HepG2 (cell line): Measurements from ENCODE around the gene PNKP. TPM values are rescaled to one million over a fixed set of nuclear protein-coding genes. Genes with fewer than 3 reads are reported as not detected.

Experiments
- ATAD3A ChIP-seq: sonication (generic); formaldehyde crosslinking; IDR thresholded peaks from 2 replicates; pipeline ENCODE4 v1.4.0; 2020; ENCODE audit warnings: missing genetic modification reagents
- ATF1 ChIP-seq: IDR thresholded peaks from 2 replicates; pipeline ENCODE4 v1.6.1; 2016; ENCODE audit warnings: mild to moderate bottlenecking, control low read depth
- CREBL2 ChIP-seq: sonication (generic); formaldehyde crosslinking; IDR thresholded peaks from 2 replicates; pipeline ENCODE4 v1.8.1; 2023; ENCODE audit warnings: missing genetic modification reagents, mild to moderate bottlenecking, borderline replicate concordance
- DDIT3 ChIP-seq: sonication (generic); formaldehyde crosslinking; IDR thresholded peaks from 2 replicates; pipeline ENCODE4 v1.4.0; 2020; ENCODE audit warnings: mild to moderate bottlenecking, missing genetic modification reagents
- MTA3 ChIP-seq: sonication (generic); formaldehyde crosslinking; IDR thresholded peaks from 2 replicates; pipeline ENCODE4 v1.4.0; 2020; ENCODE audit warnings: missing genetic modification reagents
- NR2C2 ChIP-seq: sonication (generic); formaldehyde crosslinking; IDR thresholded peaks from 2 replicates; pipeline ENCODE4 v1.4.0; 2020; ENCODE audit warnings: missing genetic modification reagents, mild to moderate bottlenecking, moderate library complexity, borderline replicate concordance
- PTBP1 ChIP-seq: fragments of 200-400 bp; formaldehyde crosslinking; IDR thresholded peaks from 2 replicates; pipeline ENCODE4 v1.6.1; 2018; ENCODE audit warnings: low read length, low read depth; ENCODE audit not compliant: poor library complexity, severe bottlenecking
- SMYD3 ChIP-seq: sonication (generic); formaldehyde crosslinking; IDR thresholded peaks from 2 replicates; pipeline ENCODE4 v1.8.1; 2023; ENCODE audit warnings: mild to moderate bottlenecking, missing genetic modification reagents
- SUZ12 ChIP-seq: fragments of 150-350 bp; IDR thresholded peaks from 2 replicates; pipeline ENCODE4 v1.6.1; 2014; ENCODE audit warnings: low read depth, low read length
- TAF15 ChIP-seq: fragments of 200-400 bp; formaldehyde crosslinking; IDR thresholded peaks from one replicate; pipeline ENCODE4 v1.6.1; 2018; ENCODE audit warnings: mild to moderate bottlenecking, low read depth, low read length; ENCODE audit not compliant: poor library complexity, severe bottlenecking
- TOE1 ChIP-seq: sonication (generic); formaldehyde crosslinking; IDR thresholded peaks from 2 replicates; pipeline ENCODE4 v1.4.0; 2020; ENCODE audit warnings: mild to moderate bottlenecking, missing genetic modification reagents
- ZBTB1 ChIP-seq: sonication (generic); formaldehyde crosslinking; IDR thresholded peaks from 2 replicates; pipeline ENCODE4 v1.4.0; 2020; ENCODE audit warnings: missing genetic modification reagents, borderline replicate concordance
- ZFYVE20 ChIP-seq: sonication (generic); formaldehyde crosslinking; IDR thresholded peaks from 2 replicates; pipeline ENCODE4 v1.8.0; 2023; ENCODE audit warnings: low read depth, mild to moderate bottlenecking, moderate library complexity, missing genetic modification reagents, borderline replicate concordance
- ZNF180 ChIP-seq: sonication (generic); formaldehyde crosslinking; IDR thresholded peaks from 2 replicates; pipeline ENCODE4 v1.4.0; 2020; ENCODE audit warnings: low read depth, missing genetic modification reagents, borderline replicate concordance
- ZNF205 ChIP-seq: IDR thresholded peaks from 2 replicates; pipeline ENCODE4 v1.6.1; 2018; ENCODE audit warnings: missing biosample characterization, missing genetic modification reagents
- ZNF292 ChIP-seq: sonication (generic); formaldehyde crosslinking; IDR thresholded peaks from 2 replicates; pipeline ENCODE4 v1.8.1; 2022; ENCODE audit warnings: mild to moderate bottlenecking, low read depth, missing genetic modification reagents, borderline replicate concordance
- ZNF33A ChIP-seq: sonication (generic); formaldehyde crosslinking; IDR thresholded peaks from 2 replicates; pipeline ENCODE4 v1.5.1; 2020; ENCODE audit warnings: missing genetic modification reagents, mild to moderate bottlenecking, moderate library complexity, borderline replicate concordance
- ZNF350 ChIP-seq: sonication (generic); formaldehyde crosslinking; IDR thresholded peaks from 2 replicates; pipeline ENCODE4 v1.4.0; 2020; ENCODE audit warnings: mild to moderate bottlenecking, low read depth, missing genetic modification reagents, borderline replicate concordance
- ZNF44 ChIP-seq: sonication (generic); formaldehyde crosslinking; IDR thresholded peaks from 2 replicates; pipeline ENCODE4 v1.5.1; 2020; ENCODE audit warnings: mild to moderate bottlenecking, missing genetic modification reagents
- ZNF749 ChIP-seq: sonication (generic); formaldehyde crosslinking; IDR thresholded peaks from 2 replicates; pipeline ENCODE4 v1.8.0; 2022; ENCODE audit warnings: mild to moderate bottlenecking, missing genetic modification reagents, moderate library complexity, borderline replicate concordance
- ZNF777 ChIP-seq: sonication (generic); formaldehyde crosslinking; IDR thresholded peaks from 2 replicates; pipeline ENCODE4 v1.4.0; 2020; ENCODE audit warnings: missing genetic modification reagents
- ZSCAN25 ChIP-seq: sonication (generic); formaldehyde crosslinking; IDR thresholded peaks from 2 replicates; pipeline ENCODE4 v1.8.0; 2022; ENCODE audit warnings: mild to moderate bottlenecking, missing genetic modification reagents
- polyA plus RNA-seq, 8 experiments: library from polyadenylated mRNA; depleted of rRNA in 3 of 8; stranded (reverse) in 7 of 8; unstranded in 1 of 8; fragments of >200 nt; fragmentation: Illumina TruSeq in 4 of 8; extraction: Trizol in 4 of 8; gene quantifications; 2 replicates each; pipeline versions ENCODE4 v1.2.1 to v1.2.3, GENCODE V29; 2011 to 2016; ENCODE audit warnings: low read depth in 4 of 8, missing spikeins in 1 of 8, mixed read lengths in 1 of 8; ENCODE audit not compliant: insufficient read depth in 1 of 8
- total RNA-seq, 5 experiments: library from RNA; depleted of rRNA; stranded (reverse); fragments of >200 nt; fragmentation: Illumina TruSeq; extraction: Trizol; gene quantifications; 2 replicates each; pipeline ENCODE4 v1.2.3, GENCODE V29; 2016; ENCODE audit warnings: low read depth in 1 of 5
- TF ChIP-seq, protein P1 (sequence below): sonication (generic); formaldehyde crosslinking; conservative IDR thresholded peaks from 2 replicates; pipeline ENCODE4 v1.4.0; 2020; ENCODE audit warnings: missing genetic modification reagents
- TF ChIP-seq, protein P2 (sequence below): sonication (generic); formaldehyde crosslinking; IDR thresholded peaks from 2 replicates; pipeline ENCODE4 v1.4.0; 2020; ENCODE audit warnings: missing genetic modification reagents
- TF ChIP-seq, protein P3 (sequence below): sonication (generic); formaldehyde crosslinking; IDR thresholded peaks from 2 replicates; pipeline ENCODE4 v1.8.0; 2022; ENCODE audit warnings: low read depth, missing genetic modification reagents

The PNKP gene
- total and polyA plus RNA-seq, 2 of the 13 experiments (the other 11 are each of a cell fraction or from before 2014, with no cell fraction given) = 12.7 to 27.1 TPM

GRCh38 chr19:49817964-49818648 is 49.3 kb downstream of the PNKP start, which contains the start of gene MED25 (continued):
- TF ChIP-seq ZNF292 (CRISPR knock-in tag) (no peak), ZNF777 (CRISPR knock-in tag) (peak; percentile 80), PTBP1 (no peak), ZFYVE20 (CRISPR knock-in tag) (no peak), ATAD3A (CRISPR knock-in tag) (no peak), ZNF180 (CRISPR knock-in tag) (no peak), SMYD3 (CRISPR knock-in tag) (no peak), ZNF33A (CRISPR knock-in tag) (no peak), ZNF205 (CRISPR knock-in tag) (no peak), TAF15 (no peak), SUZ12 (no peak), MTA3 (no peak), ZNF44 (CRISPR knock-in tag) (no peak), CREBL2 (CRISPR knock-in tag) (no peak), ATF1 (CRISPR knock-in tag) (no peak), NR2C2 (CRISPR knock-in tag) (no peak), TOE1 (no peak), ZNF350 (CRISPR knock-in tag) (no peak; the same call in 1 of the 2 replicates), ZBTB1 (CRISPR knock-in tag) (no peak), ZSCAN25 (CRISPR knock-in tag) (peak; percentile 29; the same call in 1 of the 2 replicates), ZNF749 (CRISPR knock-in tag) (peak; percentile 42; the same call in 1 of the 2 replicates), DDIT3 (CRISPR knock-in tag) (no peak)
- TF ChIP-seq, protein P1, sequence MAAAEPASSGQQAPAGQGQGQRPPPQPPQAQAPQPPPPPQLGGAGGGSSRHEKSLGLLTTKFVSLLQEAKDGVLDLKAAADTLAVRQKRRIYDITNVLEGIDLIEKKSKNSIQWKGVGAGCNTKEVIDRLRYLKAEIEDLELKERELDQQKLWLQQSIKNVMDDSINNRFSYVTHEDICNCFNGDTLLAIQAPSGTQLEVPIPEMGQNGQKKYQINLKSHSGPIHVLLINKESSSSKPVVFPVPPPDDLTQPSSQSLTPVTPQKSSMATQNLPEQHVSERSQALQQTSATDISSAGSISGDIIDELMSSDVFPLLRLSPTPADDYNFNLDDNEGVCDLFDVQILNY (CRISPR knock-in tag) = no peak; the same call in 1 of the 2 replicates
- TF ChIP-seq, protein P2, sequence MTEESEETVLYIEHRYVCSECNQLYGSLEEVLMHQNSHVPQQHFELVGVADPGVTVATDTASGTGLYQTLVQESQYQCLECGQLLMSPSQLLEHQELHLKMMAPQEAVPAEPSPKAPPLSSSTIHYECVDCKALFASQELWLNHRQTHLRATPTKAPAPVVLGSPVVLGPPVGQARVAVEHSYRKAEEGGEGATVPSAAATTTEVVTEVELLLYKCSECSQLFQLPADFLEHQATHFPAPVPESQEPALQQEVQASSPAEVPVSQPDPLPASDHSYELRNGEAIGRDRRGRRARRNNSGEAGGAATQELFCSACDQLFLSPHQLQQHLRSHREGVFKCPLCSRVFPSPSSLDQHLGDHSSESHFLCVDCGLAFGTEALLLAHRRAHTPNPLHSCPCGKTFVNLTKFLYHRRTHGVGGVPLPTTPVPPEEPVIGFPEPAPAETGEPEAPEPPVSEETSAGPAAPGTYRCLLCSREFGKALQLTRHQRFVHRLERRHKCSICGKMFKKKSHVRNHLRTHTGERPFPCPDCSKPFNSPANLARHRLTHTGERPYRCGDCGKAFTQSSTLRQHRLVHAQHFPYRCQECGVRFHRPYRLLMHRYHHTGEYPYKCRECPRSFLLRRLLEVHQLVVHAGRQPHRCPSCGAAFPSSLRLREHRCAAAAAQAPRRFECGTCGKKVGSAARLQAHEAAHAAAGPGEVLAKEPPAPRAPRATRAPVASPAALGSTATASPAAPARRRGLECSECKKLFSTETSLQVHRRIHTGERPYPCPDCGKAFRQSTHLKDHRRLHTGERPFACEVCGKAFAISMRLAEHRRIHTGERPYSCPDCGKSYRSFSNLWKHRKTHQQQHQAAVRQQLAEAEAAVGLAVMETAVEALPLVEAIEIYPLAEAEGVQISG = peak; percentile 80
- TF ChIP-seq, protein P3, sequence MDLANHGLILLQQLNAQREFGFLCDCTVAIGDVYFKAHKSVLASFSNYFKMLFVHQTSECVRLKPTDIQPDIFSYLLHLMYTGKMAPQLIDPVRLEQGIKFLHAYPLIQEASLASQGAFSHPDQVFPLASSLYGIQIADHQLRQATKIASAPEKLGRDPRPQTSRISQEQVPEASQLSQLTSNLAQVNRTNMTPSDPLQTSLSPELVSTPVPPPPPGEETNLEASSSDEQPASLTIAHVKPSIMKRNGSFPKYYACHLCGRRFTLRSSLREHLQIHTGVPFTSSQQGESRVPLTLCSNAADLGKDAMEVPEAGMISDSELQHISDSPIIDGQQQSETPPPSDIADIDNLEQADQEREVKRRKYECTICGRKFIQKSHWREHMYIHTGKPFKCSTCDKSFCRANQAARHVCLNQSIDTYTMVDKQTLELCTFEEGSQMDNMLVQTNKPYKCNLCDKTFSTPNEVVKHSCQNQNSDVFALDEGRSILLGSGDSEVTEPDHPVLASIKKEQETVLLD (CRISPR knock-in tag) = no peak
